Adrenal gland (tissue), 12 donors: ENCODE data around the gene HNRNPA3. TPM values are rescaled to one million over a fixed set of nuclear protein-coding genes. Genes with fewer than 3 reads are reported as not detected.
"Not testable (repeated sequence)": the region's sequence is repeated elsewhere in the genome, so short reads cannot be mapped to it uniquely, and the experiment has no call there.

Source experiments
- DNase-seq, 7 donors: peaks; one replicate each; pipeline ENCODE4 v3.0.0-alpha.2; 2019 to 2020
- H3K27ac ChIP-seq, 5 donors: fragments of 200-600 bp; sonication (generic) in 4 of 5; 1 replicate in 3 of 5; 2 replicates in 2 of 5; pipeline versions ENCODE4 v1.5.1 to v1.8.0; 2016 to 2020; ENCODE audit warnings: mild to moderate bottlenecking in 1 of 5
- H3K27me3 ChIP-seq: fragments of 200-600 bp; 2 replicates; pipeline ENCODE4 v1.8.0; 2021
- H3K36me3 ChIP-seq, 2 donors: fragments of 200-600 bp; replicated peaks in 1 of 2; 1 replicate in 1 of 2; 2 replicates in 1 of 2; pipeline versions ENCODE4 v1.5.1 to v1.8.0; 2018 to 2022
- H3K4me1 ChIP-seq, 2 donors: fragments of 200-600 bp; replicated peaks in 1 of 2; 1 replicate in 1 of 2; 2 replicates in 1 of 2; pipeline versions ENCODE4 v1.5.1 to v1.8.0; 2018 to 2021
- H3K4me3 ChIP-seq, 4 donors: fragments of 200-600 bp; sonication (generic) in 3 of 4; one replicate each; pipeline ENCODE4 v1.5.1; 2016 to 2018
- H3K9me3 ChIP-seq, 3 donors: fragments of 200-600 bp; sonication (generic) in 1 of 3; replicated peaks in 1 of 3; 1 replicate in 2 of 3; 2 replicates in 1 of 3; pipeline versions ENCODE4 v1.5.1 to v1.8.0; 2016 to 2021
- POLR2A ChIP-seq, 2 donors: fragments of 450-650 bp; IDR thresholded peaks; one replicate each; pipeline ENCODE4 v1.6.1; 2017; ENCODE audit warnings: antibody characterized with exemption in 2 of 2, mild to moderate bottlenecking in 2 of 2, moderate library complexity in 1 of 2
- WGBS, 4 donors: extraction: QIAGEN DNeasy Blood & Tissue Kit in 2 of 4; methylation state at CpG; one replicate each; pipeline versions ENCODE4 v1.1.5 to v1.1.7; 2013 to 2017; 5-methylcytosine and 5-hydroxymethylcytosine counted together
- intact Hi-C, 2 donors: fragments of 100-400 bp; cut with DNase I; formaldehyde crosslinking; loops; one replicate each; pipeline versions ENCODE4 v1.14.1 to v1.15.0; 2022 to 2023
- polyA plus RNA-seq, 3 donors: library from polyadenylated mRNA; stranded (reverse); fragments of 200-250 nt in 2 of 3; fragments of 350-450 nt in 1 of 3; fragmentation: Illumina TruSeq in 1 of 3; extraction: RNeasy Lipid Tissue Mini Kit (QIAGEN cat#74804) in 1 of 3; gene quantifications; one replicate each; pipeline ENCODE4 v1.2.3, GENCODE V29; 2013 to 2014
- total RNA-seq, 9 donors: library from RNA; depleted of rRNA in 4 of 9; stranded (reverse); fragments of >200 nt in 4 of 9; fragments of 120-200 nt in 1 of 9; fragmentation: NEBNext Ultra II Directional in 1 of 9; extraction: Animal tissue kit (Norgen Biotek cat#: 25700) in 1 of 9; gene quantifications; one replicate each; pipeline versions ENCODE4 v1.1.0 to v1.2.4, GENCODE V29; 2013 to 2023
- TF ChIP-seq, protein P1 (sequence below), 6 experiments: fragments of 450-650 bp in 4 of 6; fragments of 200-600 bp in 2 of 6; sonication (generic) in 1 of 6; IDR thresholded peaks; 1 replicate in 5 of 6; 2 replicates in 1 of 6; pipeline versions ENCODE4 v1.5.1 to v1.8.0; 2016 to 2021; ENCODE audit warnings: antibody characterized with exemption in 6 of 6, mild to moderate bottlenecking in 2 of 6, moderate library complexity in 1 of 6
- donor health status: healthy with polysubstance abuse.
- donor health status: Bipolar disorder and iron deficiency.
- donor health status: DM: yes; HTN: yes; CAD: no.
- donor health status: DM: no; HTN: no; CAD: no.
- donor health status: DM: no; HTN: no; CAD: no.
- donor health status: DM: yes; HTN: yes; CAD: no.

The HNRNPA3 gene
- total and polyA plus RNA-seq, 12 donors = 22.6 to 223 (median 107) TPM

DNA sequence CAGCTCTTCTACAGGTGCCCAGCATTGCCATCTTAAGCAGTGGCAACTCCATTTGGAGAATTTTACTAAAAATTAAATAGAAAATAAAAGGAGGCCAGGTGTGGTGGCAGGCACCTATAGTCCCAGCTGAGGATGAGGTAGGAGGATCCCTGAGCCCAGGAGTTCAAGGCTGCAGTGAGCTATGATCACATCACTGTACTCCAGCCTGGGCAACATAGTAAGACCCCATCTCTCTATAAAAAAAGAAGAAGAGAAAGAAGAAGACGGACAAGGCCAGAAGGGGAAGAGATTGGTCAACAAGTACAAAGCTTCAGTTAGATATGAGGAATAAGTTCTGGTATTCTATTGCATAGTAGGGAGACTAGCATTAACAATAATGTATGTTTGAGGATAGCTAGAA is 21.7 kb upstream of the HNRNPA3 start:
- Histone ChIP-seq H3K4me3 (no peak overlapping the region), H3K36me3 (no peaks in the 10 kb centered on the region), H3K4me1 (no peaks in the 10 kb centered on the region), H3K9me3 (no peaks in the 10 kb centered on the region), H3K27ac (no peak overlapping the region), H3K27me3 (no peaks in the 10 kb centered on the region)
- TF ChIP-seq, protein P1, sequence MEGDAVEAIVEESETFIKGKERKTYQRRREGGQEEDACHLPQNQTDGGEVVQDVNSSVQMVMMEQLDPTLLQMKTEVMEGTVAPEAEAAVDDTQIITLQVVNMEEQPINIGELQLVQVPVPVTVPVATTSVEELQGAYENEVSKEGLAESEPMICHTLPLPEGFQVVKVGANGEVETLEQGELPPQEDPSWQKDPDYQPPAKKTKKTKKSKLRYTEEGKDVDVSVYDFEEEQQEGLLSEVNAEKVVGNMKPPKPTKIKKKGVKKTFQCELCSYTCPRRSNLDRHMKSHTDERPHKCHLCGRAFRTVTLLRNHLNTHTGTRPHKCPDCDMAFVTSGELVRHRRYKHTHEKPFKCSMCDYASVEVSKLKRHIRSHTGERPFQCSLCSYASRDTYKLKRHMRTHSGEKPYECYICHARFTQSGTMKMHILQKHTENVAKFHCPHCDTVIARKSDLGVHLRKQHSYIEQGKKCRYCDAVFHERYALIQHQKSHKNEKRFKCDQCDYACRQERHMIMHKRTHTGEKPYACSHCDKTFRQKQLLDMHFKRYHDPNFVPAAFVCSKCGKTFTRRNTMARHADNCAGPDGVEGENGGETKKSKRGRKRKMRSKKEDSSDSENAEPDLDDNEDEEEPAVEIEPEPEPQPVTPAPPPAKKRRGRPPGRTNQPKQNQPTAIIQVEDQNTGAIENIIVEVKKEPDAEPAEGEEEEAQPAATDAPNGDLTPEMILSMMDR (IDR thresholded peaks at IDR 0.05) = no peak
- no peak for TF ChIP-seq POLR2A (IDR thresholded peaks at IDR 0.05)
- WGBS, 4 donors = 71 to 92% (median 91%) methylated on average over 1 of the region's 1 CpG
- no peak for DNase-seq
- intact Hi-C loops = no loop called here

DNA sequence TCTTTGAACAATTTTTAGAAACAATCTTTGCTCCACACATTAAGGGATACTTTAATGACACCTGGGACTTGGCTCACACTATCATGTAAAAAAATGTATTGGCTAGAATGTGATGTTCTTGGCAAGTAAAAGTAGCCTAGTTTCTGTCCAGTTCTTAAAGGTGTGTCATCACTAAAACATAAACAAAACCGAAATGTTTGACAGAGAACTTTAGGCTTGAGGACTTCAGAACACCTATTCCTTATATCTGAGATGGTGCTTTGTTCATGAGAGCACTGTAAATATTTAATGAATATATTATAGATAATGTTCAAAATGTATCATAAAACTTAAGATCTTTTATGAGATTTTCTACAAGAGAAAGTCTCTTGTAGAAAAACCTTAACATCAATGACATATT is 19.8 kb upstream of the HNRNPA3 start:
- WGBS, 4 donors = 77 to 92% (median 80%) methylated on average over 1 of the region's 1 CpG
- H3K36me3 ChIP-seq = no peaks in the 10 kb centered on the region
- no peak for TF ChIP-seq POLR2A (IDR thresholded peaks at IDR 0.05)
- TF ChIP-seq, protein P1 (IDR thresholded peaks at IDR 0.05) = no peak
- no peak for DNase-seq
- no peak overlapping the region for H3K4me3 ChIP-seq
- H3K4me1 ChIP-seq = no peaks in the 10 kb centered on the region
- H3K27ac ChIP-seq = no peak overlapping the region
- no peaks in the 10 kb centered on the region for H3K9me3 ChIP-seq
- intact Hi-C loops = no loop called here
- H3K27me3 ChIP-seq = no peaks in the 10 kb centered on the region

DNA sequence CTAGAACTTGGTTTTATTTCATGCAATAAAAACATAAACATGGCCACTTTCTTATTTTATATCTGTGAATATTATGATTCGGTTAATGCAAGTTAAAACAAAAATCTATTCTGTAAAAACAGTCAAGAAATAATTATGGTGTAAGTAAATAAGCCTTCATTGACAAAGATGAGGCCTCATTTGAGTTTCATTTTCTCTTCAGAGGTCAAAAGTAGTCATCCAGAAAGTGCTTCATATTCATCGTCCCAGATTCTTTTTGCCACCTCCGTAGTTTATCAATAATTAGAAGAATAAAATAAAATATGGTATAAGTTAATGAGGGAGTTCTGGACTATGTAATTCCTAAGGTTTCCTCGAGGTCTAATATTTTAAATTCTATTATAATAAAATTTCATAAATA is 19.4 kb upstream of the HNRNPA3 start:
- H3K27me3 ChIP-seq = no peaks in the 10 kb centered on the region
- TF ChIP-seq POLR2A (IDR thresholded peaks at IDR 0.05) = no peak
- TF ChIP-seq, protein P1 (IDR thresholded peaks at IDR 0.05) = no peak
- H3K4me1 ChIP-seq = no peaks in the 10 kb centered on the region
- no peak overlapping the region for H3K27ac ChIP-seq
- intact Hi-C loops = no loop called here
- no peaks in the 10 kb centered on the region for H3K36me3 ChIP-seq
- H3K4me3 ChIP-seq = no peak overlapping the region
- 80 to 89% (median 82%) methylated on average over 4 of the region's 4 CpGs for WGBS, 4 donors
- H3K9me3 ChIP-seq = no peaks in the 10 kb centered on the region
- DNase-seq = no peak

DNA sequence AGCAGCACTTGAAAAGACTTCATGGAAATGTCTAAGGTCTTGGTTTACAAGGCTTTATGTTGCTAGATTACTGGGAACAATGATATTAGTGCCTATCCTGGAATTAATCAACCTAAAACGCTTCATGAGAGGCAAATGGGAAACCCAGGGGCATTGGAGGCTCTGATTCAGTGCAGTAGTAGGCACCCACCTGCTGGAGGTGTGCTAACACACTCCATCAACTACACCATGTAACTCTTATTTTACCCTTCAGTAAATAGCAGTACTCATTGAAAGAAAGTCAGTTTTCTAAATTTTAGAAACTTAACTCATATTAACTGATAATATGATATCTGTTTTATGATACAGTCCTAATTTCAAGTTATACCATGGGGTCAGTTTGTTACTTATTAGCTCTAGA is 17.4 kb upstream of the HNRNPA3 start:
- no peaks in the 10 kb centered on the region for H3K9me3 ChIP-seq
- no peaks in the 10 kb centered on the region for H3K4me1 ChIP-seq
- no peak for DNase-seq
- no peaks in the 10 kb centered on the region for H3K27me3 ChIP-seq
- H3K27ac ChIP-seq = no peak overlapping the region
- H3K36me3 ChIP-seq = no peaks in the 10 kb centered on the region
- TF ChIP-seq, protein P1 (IDR thresholded peaks at IDR 0.05) = no peak
- TF ChIP-seq POLR2A (IDR thresholded peaks at IDR 0.05) = no peak
- 76 to 100% (median 88%) methylated on average over 1 of the region's 1 CpG for WGBS, 4 donors
- intact Hi-C loops = no loop called here
- H3K4me3 ChIP-seq = no peak overlapping the region

DNA sequence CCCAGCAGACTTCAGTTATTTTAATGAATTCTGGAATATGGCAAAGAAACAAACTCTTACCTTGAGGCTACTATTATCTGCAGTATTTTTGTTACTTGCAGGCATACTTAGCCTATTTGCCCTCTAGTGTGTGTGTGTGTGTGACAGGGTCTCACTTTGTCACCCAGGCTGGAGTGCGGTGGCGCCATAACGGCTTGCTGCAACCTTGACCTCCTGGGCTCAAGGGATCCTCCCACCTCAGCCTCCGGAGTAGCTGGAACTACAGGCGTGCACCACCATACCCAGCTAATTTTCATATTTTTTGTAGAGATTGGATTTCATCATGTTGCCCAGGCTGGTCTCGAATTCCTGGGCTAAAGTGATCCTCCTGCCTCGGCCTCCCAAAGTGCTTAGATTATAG is 12.2 kb upstream of the HNRNPA3 start:
- DNase-seq, H3K4me3 ChIP-seq, H3K27me3 ChIP-seq, H3K27ac ChIP-seq, intact Hi-C loops, H3K9me3 ChIP-seq, H3K36me3 ChIP-seq, H3K4me1 ChIP-seq: not testable (repeated sequence)
- WGBS, 4 donors = 82 to 93% (median 90%) methylated on average over 7 of the region's 7 CpGs
